AG04450 (cell line): ENCODE measurements around the gene ZNF804B. TPM values are rescaled to one million over a fixed set of nuclear protein-coding genes. Genes with fewer than 3 reads are reported as not detected.

Experiments used
- CTCF ChIA-PET: fragments of 300-600, 350-600 bp; formaldehyde crosslinking; extraction: SDS; loops from one replicate; lab custom pipeline; 2022; ENCODE audit warnings: antibody characterized with exemption, inconsistent platforms; lab: Charles Lee
- POLR2A ChIA-PET: fragments of 350-600 bp; formaldehyde crosslinking; extraction: SDS; loops from one replicate; lab custom pipeline; 2021; ENCODE audit warnings: antibody characterized with exemption, inconsistent platforms; lab: Yijun Ruan, JAX
- DNase-seq: peaks from one replicate; pipeline ENCODE4 v3.0.0-alpha.2; 2011; ENCODE audit warnings: low read depth, low spot score
- H3K27ac ChIP-seq: one replicate; pipeline ENCODE4 v1.5.1; 2012; ENCODE audit warnings: low read depth, low read length, control low read depth
- H3K27me3 ChIP-seq: one replicate; pipeline ENCODE4 v1.6.0; 2012; ENCODE audit warnings: low read length; ENCODE audit not compliant: control insufficient read depth, insufficient read depth
- H3K4me3 ChIP-seq: 2 replicates; pipeline ENCODE4 v1.5.1; 2011; ENCODE audit warnings: mild to moderate bottlenecking, low read depth, low read length, control low read depth
- H3K9me3 ChIP-seq: 2 replicates; pipeline ENCODE4 v1.5.1; 2012; ENCODE audit warnings: low read length; ENCODE audit not compliant: control insufficient read depth, insufficient read depth
- CTCF ChIP-seq: IDR thresholded peaks from 2 replicates; pipeline ENCODE4 v1.5.1; 2011; ENCODE audit warnings: low read depth, low read length, control low read depth, inconsistent platforms
- polyA plus RNA-seq: library from polyadenylated mRNA; depleted of rRNA; stranded (reverse); fragments of >200 nt; gene quantifications from 2 replicates; pipeline ENCODE4 v1.2.3, GENCODE V29; 2011

ZNF804B gene
- polyA plus RNA-seq, 1 experiment, result not detected

- Histone ChIP-seq H3K4me3 (no peak overlapping the region), H3K27ac (no peak overlapping the region), H3K9me3 (no peaks in the 10 kb centered on the region), H3K27me3 (no peaks in the 10 kb centered on the region)
- no peak for TF ChIP-seq CTCF
- no peak for DNase-seq
- CTCF ChIA-PET, result no interaction called here
- POLR2A ChIA-PET, result no interaction called here
Measured at GRCh38 chr7:89028319-89028718, 268.8 kb downstream of the ZNF804B start.

- TF ChIP-seq CTCF, result no peak
- no peaks in the 10 kb centered on the region for H3K9me3 ChIP-seq
- no peak for DNase-seq
- CTCF ChIA-PET, result no interaction called here
- H3K27me3 ChIP-seq, result no peaks in the 10 kb centered on the region
- H3K4me3 ChIP-seq, result no peak overlapping the region
- POLR2A ChIA-PET, result no interaction called here
- no peak overlapping the region for H3K27ac ChIP-seq
Measured at GRCh38 chr7:89029864-89030263, 270.4 kb downstream of the ZNF804B start.

- CTCF ChIA-PET, result no interaction called here
- no peaks in the 10 kb centered on the region for H3K27me3 ChIP-seq
- H3K9me3 ChIP-seq, result peaks cover 14% of the 10 kb centered on the region
- no peak overlapping the region for H3K4me3 ChIP-seq
- no peak overlapping the region for H3K27ac ChIP-seq
- DNase-seq, result no peak
- POLR2A ChIA-PET, result no interaction called here
- TF ChIP-seq CTCF, result no peak
Measured at GRCh38 chr7:89041240-89041639, 281.7 kb downstream of the ZNF804B start.

- Histone ChIP-seq H3K4me3 (no peak overlapping the region), H3K27ac (no peak overlapping the region), H3K9me3 (peaks cover 14% of the 10 kb centered on the region), H3K27me3 (no peaks in the 10 kb centered on the region)
- CTCF ChIA-PET, result no interaction called here
- POLR2A ChIA-PET, result no interaction called here
- TF ChIP-seq CTCF, result no peak
- no peak for DNase-seq
Measured at GRCh38 chr7:89042940-89043339, 283.4 kb downstream of the ZNF804B start.

- Histone ChIP-seq H3K27ac (no peak overlapping the region), H3K9me3 (peaks cover 3% of the 10 kb centered on the region), H3K27me3 (no peaks in the 10 kb centered on the region), H3K4me3 (no peak overlapping the region)
- ChIA-PET POLR2A (no interaction called here), CTCF (no interaction called here)
- no peak for TF ChIP-seq CTCF
- no peak for DNase-seq
Measured at GRCh38 chr7:89049043-89049442, 289.5 kb downstream of the ZNF804B start.
